ENCODE results near the gene KANTR.
"Not testable (repeated sequence)": the region's sequence is repeated elsewhere in the genome, so short reads cannot be mapped to it uniquely, and the experiment has no call there.

The KANTR gene

GRCh38 chrX:53133400-53133799 lies 39.5 kb downstream of the KANTR start:
- DNase-seq = no peak

GRCh38 chrX:53135581-53135980 lies 41.6 kb downstream of the KANTR start:
- no peak for DNase-seq

- no peak for DNase-seq
These were observed 59.6 kb downstream of the KANTR start for GRCh38 chrX:53153581-53153980.

GRCh38 chrX:53155512-53156206 lies 61.7 kb downstream of the KANTR start:
- no peak for DNase-seq

GRCh38 chrX:53156207-53156596 lies 62.3 kb downstream of the KANTR start:
- no peak for DNase-seq

GRCh38 chrX:53159184-53159583 lies 65.2 kb downstream of the KANTR start:
- DNase-seq = no peak

- DNase-seq = no peak
These were observed 66.5 kb downstream of the KANTR start for GRCh38 chrX:53160297-53160983.

- no peak for DNase-seq
These were observed 69.5 kb downstream of the KANTR start for GRCh38 chrX:53163436-53163835.

- DNase-seq = not testable (repeated sequence)
These were observed 70.6 kb downstream of the KANTR start for GRCh38 chrX:53164566-53164965.

GRCh38 chrX:53166103-53166502 lies 72.2 kb downstream of the KANTR start:
- no peak for DNase-seq

- no peak for DNase-seq
These were observed 77.4 kb downstream of the KANTR start for GRCh38 chrX:53171356-53171755.

Measured in DMS153 (cell line).